Astrocyte (in vitro differentiated cells and primary cell): ENCODE results near the gene ADGRA1. TPM values are rescaled to one million over a fixed set of nuclear protein-coding genes. Genes with fewer than 3 reads are reported as not detected.

Source experiments
- DNase-seq: peaks from one replicate; pipeline ENCODE4 v3.0.0-alpha.2; 2010; ENCODE audit warnings: low read depth
- FAIRE-seq: peaks from 2 replicates; lab custom pipeline; 2011; peaks lifted over from hg19 to GRCh38; lab: Jason Lieb, UNC
- H2AFZ ChIP-seq: 2 replicates; pipeline ENCODE4 v1.6.0; 2012; ENCODE audit warnings: low read depth, low read length, inconsistent platforms
- H3K27ac ChIP-seq: 2 replicates; pipeline ENCODE4 v1.5.1; 2011; ENCODE audit warnings: low read depth, low read length, inconsistent platforms
- H3K27me3 ChIP-seq: 2 replicates; pipeline ENCODE4 v1.6.0; 2011; ENCODE audit warnings: low read length, inconsistent platforms; ENCODE audit not compliant: insufficient read depth
- H3K36me3 ChIP-seq: 2 replicates; pipeline ENCODE4 v1.5.1; 2011; ENCODE audit warnings: low read length, inconsistent platforms; ENCODE audit not compliant: insufficient read depth
- H3K4me1 ChIP-seq: 2 replicates; pipeline ENCODE4 v1.5.1; 2011; ENCODE audit warnings: low read length, inconsistent platforms; ENCODE audit not compliant: insufficient read depth
- H3K4me2 ChIP-seq: 2 replicates; pipeline ENCODE4 v1.6.0; 2012; ENCODE audit warnings: low read length, inconsistent platforms
- H3K4me3 ChIP-seq: 2 replicates; pipeline ENCODE4 v1.5.1; 2011; ENCODE audit warnings: low read depth, mild to moderate bottlenecking, low read length, inconsistent platforms; ENCODE audit not compliant: insufficient read depth
- H3K79me2 ChIP-seq: 2 replicates; pipeline ENCODE4 v1.6.0; 2012; ENCODE audit warnings: mild to moderate bottlenecking, low read length, inconsistent platforms; ENCODE audit not compliant: insufficient read depth
- H3K9ac ChIP-seq: 2 replicates; pipeline ENCODE4 v1.6.0; 2012; ENCODE audit warnings: mild to moderate bottlenecking, low read length, inconsistent platforms
- H3K9me3 ChIP-seq: 2 replicates; pipeline ENCODE4 v1.5.1; 2012; ENCODE audit warnings: low read depth, mild to moderate bottlenecking, low read length, inconsistent platforms; ENCODE audit not compliant: insufficient read depth
- H4K20me1 ChIP-seq: 2 replicates; pipeline ENCODE4 v1.6.0; 2012; ENCODE audit warnings: low read length, inconsistent platforms; ENCODE audit not compliant: insufficient read depth
- H3K27ac Mint-ChIP-seq: one replicate; pipeline ENCODE4 v1.8.0; 2021; ENCODE audit warnings: mild to moderate bottlenecking, mixed read lengths; ENCODE audit not compliant: unreplicated experiment
- H3K27me3 Mint-ChIP-seq: one replicate; pipeline ENCODE4 v1.8.0; 2021; ENCODE audit warnings: low read depth, mixed read lengths; ENCODE audit not compliant: unreplicated experiment
- H3K36me3 Mint-ChIP-seq: one replicate; pipeline ENCODE4 v1.8.0; 2021; ENCODE audit warnings: low read depth, mixed read lengths; ENCODE audit not compliant: unreplicated experiment
- H3K4me1 Mint-ChIP-seq: one replicate; pipeline ENCODE4 v1.8.0; 2021; ENCODE audit warnings: low read depth, mixed read lengths; ENCODE audit not compliant: unreplicated experiment
- H3K4me3 Mint-ChIP-seq: one replicate; pipeline ENCODE4 v1.8.0; 2021; ENCODE audit warnings: mild to moderate bottlenecking, moderate library complexity, mixed read lengths; ENCODE audit not compliant: unreplicated experiment
- H3K9me3 Mint-ChIP-seq: one replicate; pipeline ENCODE4 v1.8.0; 2021; ENCODE audit warnings: mild to moderate bottlenecking, mixed read lengths; ENCODE audit not compliant: unreplicated experiment
- EZH2 ChIP-seq: IDR thresholded peaks from 2 replicates; pipeline ENCODE4 v1.6.1; 2012; ENCODE audit warnings: mild to moderate bottlenecking, low read length, inconsistent platforms; ENCODE audit not compliant: insufficient read depth
- total RNA-seq: library from RNA; stranded (reverse); gene quantifications from 2 replicates; pipeline ENCODE4 v1.2.1, GENCODE V29; 2021
- TF ChIP-seq, protein P1 (sequence below): IDR thresholded peaks from 2 replicates; pipeline ENCODE4 v1.5.1; 2011; ENCODE audit warnings: low read depth, mild to moderate bottlenecking, inconsistent platforms, low read length, moderate library complexity; ENCODE audit not compliant: insufficient read depth

ADGRA1 gene
- total RNA-seq, 1 donor from 2014 or later = not detected

DNA sequence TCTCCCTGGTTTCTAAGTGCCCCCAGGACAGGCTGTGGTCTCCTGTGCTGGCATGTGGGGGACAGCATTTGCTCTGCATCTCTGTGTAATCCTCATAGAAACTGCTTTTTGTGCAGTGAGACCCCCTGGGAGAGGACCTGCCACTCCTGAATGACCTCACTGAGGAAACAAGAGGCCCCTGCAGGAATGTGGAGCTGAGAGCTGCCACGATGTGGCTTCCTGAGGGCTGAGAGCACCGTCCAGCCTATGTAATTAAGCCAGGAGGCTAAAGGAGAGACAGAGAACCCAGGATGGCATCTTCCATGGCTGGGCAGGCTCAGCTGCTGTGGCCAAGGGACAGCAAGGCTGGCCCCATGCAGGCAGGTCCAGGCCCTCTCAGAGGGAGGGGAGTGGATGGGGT, 32.3 kb upstream of the ADGRA1 start:
- no peaks in the 10 kb centered on the region for H3K27me3 ChIP-seq
- H3K9ac ChIP-seq = no peak overlapping the region
- no peaks in the 10 kb centered on the region for H3K4me1 Mint-ChIP-seq
- no peak overlapping the region for H3K4me3 Mint-ChIP-seq
- no peak for DNase-seq
- H3K36me3 ChIP-seq = no peaks in the 10 kb centered on the region
- no peaks in the 10 kb centered on the region for H3K4me1 ChIP-seq
- H2AFZ ChIP-seq = no peak overlapping the region
- H3K36me3 Mint-ChIP-seq = no peaks in the 10 kb centered on the region
- no peak for TF ChIP-seq EZH2
- TF ChIP-seq, protein P1, sequence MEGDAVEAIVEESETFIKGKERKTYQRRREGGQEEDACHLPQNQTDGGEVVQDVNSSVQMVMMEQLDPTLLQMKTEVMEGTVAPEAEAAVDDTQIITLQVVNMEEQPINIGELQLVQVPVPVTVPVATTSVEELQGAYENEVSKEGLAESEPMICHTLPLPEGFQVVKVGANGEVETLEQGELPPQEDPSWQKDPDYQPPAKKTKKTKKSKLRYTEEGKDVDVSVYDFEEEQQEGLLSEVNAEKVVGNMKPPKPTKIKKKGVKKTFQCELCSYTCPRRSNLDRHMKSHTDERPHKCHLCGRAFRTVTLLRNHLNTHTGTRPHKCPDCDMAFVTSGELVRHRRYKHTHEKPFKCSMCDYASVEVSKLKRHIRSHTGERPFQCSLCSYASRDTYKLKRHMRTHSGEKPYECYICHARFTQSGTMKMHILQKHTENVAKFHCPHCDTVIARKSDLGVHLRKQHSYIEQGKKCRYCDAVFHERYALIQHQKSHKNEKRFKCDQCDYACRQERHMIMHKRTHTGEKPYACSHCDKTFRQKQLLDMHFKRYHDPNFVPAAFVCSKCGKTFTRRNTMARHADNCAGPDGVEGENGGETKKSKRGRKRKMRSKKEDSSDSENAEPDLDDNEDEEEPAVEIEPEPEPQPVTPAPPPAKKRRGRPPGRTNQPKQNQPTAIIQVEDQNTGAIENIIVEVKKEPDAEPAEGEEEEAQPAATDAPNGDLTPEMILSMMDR = no peak
- no peak overlapping the region for H3K4me2 ChIP-seq
- H3K9me3 ChIP-seq = peaks cover 4% of the 10 kb centered on the region
- peaks cover 5% of the 10 kb centered on the region for H3K9me3 Mint-ChIP-seq
- no peaks in the 10 kb centered on the region for H3K79me2 ChIP-seq
- no peaks in the 10 kb centered on the region for H4K20me1 ChIP-seq
- no peak overlapping the region for H3K27ac Mint-ChIP-seq
- H3K4me3 ChIP-seq = no peak overlapping the region
- H3K27me3 Mint-ChIP-seq = peaks cover 28% of the 10 kb centered on the region
- H3K27ac ChIP-seq = no peak overlapping the region
- FAIRE-seq = no peak

DNA sequence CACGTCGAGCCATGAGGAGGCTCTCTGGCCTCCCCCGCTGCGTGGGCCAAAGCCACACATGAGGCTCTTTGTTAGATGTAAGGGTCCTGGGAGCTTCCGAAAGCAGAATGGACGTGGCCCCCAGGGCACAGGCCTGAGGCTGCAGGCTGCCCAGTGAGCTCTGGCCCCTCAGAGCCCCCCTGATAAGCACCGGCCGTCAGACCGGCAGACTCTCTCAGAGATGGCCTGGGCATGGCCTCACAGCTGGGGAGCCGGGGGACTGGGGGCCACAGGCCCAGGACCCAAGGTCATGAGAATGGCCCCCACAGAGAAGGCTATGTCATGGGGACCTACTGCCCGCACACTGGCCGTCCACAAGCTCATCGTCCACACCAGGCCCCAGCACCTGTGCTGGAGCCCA, 31.7 kb upstream of the ADGRA1 start:
- peaks cover 26% of the 10 kb centered on the region for H3K27me3 Mint-ChIP-seq
- Histone ChIP-seq H4K20me1 (no peaks in the 10 kb centered on the region), H2AFZ (no peak overlapping the region), H3K4me3 (no peak overlapping the region), H3K36me3 (no peaks in the 10 kb centered on the region), H3K9me3 (peaks cover 4% of the 10 kb centered on the region), H3K9ac (no peak overlapping the region), H3K27me3 (no peaks in the 10 kb centered on the region), H3K4me2 (no peak overlapping the region), H3K79me2 (no peaks in the 10 kb centered on the region), H3K27ac (no peak overlapping the region), H3K4me1 (no peaks in the 10 kb centered on the region)
- peaks cover 5% of the 10 kb centered on the region for H3K9me3 Mint-ChIP-seq
- no peak for DNase-seq
- H3K27ac Mint-ChIP-seq = no peak overlapping the region
- H3K36me3 Mint-ChIP-seq = no peaks in the 10 kb centered on the region
- no peak for TF ChIP-seq EZH2
- TF ChIP-seq, protein P1 = no peak
- H3K4me3 Mint-ChIP-seq = no peak overlapping the region
- no peak for FAIRE-seq
- no peaks in the 10 kb centered on the region for H3K4me1 Mint-ChIP-seq

DNA sequence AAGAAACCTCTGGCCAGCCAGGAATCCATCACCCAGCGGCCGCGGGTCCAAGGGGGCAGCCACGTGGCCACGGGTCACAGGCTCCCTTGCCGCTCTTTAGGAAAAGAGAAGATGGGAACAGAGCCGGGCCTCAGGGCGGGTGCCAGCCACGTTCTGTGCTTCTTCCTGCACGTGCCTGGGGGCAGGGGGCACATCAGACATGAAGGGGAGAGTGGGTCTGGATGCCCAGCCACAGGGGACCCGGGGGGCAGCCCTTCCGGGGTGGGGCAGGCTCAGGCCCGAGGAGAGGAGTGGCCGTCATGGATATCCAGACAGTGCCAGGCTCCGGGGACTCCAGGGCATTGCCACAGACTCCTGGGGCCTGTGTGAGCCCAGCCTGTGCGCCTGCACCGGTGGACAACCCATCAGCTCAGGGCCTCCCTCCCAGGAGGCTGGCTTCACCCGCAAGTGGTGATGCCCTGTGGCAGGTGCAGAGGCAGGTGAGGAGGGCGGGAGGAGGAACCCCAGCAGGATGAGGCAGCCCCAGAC, 31.0 kb upstream of the ADGRA1 start:
- no peaks in the 10 kb centered on the region for H3K27me3 ChIP-seq
- peaks cover 25% of the 10 kb centered on the region for H3K27me3 Mint-ChIP-seq
- H3K4me2 ChIP-seq = no peak overlapping the region
- no peaks in the 10 kb centered on the region for H3K36me3 Mint-ChIP-seq
- H3K4me3 Mint-ChIP-seq = no peak overlapping the region
- H3K27ac ChIP-seq = no peak overlapping the region
- DNase-seq = no peak
- H3K79me2 ChIP-seq = no peaks in the 10 kb centered on the region
- peaks cover 6% of the 10 kb centered on the region for H3K9me3 ChIP-seq
- H3K4me1 Mint-ChIP-seq = no peaks in the 10 kb centered on the region
- H3K9ac ChIP-seq = no peak overlapping the region
- no peaks in the 10 kb centered on the region for H3K36me3 ChIP-seq
- no peak overlapping the region for H3K27ac Mint-ChIP-seq
- no peak for FAIRE-seq
- H4K20me1 ChIP-seq = no peaks in the 10 kb centered on the region
- H3K4me3 ChIP-seq = no peak overlapping the region
- no peak for TF ChIP-seq EZH2
- TF ChIP-seq, protein P1 = no peak
- H2AFZ ChIP-seq = no peak overlapping the region
- H3K4me1 ChIP-seq = no peaks in the 10 kb centered on the region
- peaks cover 5% of the 10 kb centered on the region for H3K9me3 Mint-ChIP-seq
